GM12892 (cell line): ENCODE results near the gene EFCAB14.

ENCODE experiments used
- POLR2A ChIP-seq: IDR thresholded peaks from 2 replicates; pipeline ENCODE4 v1.6.1; 2011; ENCODE audit warnings: low read depth, low read length, control low read depth
- TAF1 ChIP-seq: IDR thresholded peaks from 2 replicates; pipeline ENCODE4 v1.6.1; 2011; ENCODE audit warnings: low read depth, mild to moderate bottlenecking, control low read depth, low read length, borderline replicate concordance

DNA sequence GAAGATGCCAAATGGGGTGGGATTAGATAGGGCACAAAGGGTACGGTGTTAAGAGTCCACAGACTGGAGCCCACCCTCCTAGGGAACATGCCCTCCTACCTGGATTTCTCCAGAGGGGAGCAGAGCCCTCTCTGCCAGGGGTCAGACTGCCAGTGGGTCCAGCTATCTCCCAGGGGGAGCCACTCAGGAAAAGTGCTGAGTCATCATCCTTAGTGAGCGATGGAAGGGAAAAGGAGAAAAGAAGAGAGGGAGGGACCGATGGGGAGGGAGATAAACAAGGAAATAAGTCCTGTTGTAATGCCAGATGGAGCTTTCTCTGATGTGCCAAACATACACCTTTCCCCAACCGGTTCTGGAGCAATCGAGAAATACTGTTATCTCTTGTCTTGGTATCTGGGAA, 49.5 kb upstream of the EFCAB14 start:
- TF ChIP-seq POLR2A (no peak), TAF1 (no peak)
